Measurements from ENCODE around the gene CAGE1.
A peak's percentile ranks its signal among the peaks of the same experiment; 100 is the strongest.
"Not testable (repeated sequence)": the region's sequence is repeated elsewhere in the genome, so short reads cannot be mapped to it uniquely, and the experiment has no call there.

CAGE1 gene

GRCh38 chr6:7334685-7335084, 54.9 kb downstream of the CAGE1 start:
- DNase-seq = no peak

DNA sequence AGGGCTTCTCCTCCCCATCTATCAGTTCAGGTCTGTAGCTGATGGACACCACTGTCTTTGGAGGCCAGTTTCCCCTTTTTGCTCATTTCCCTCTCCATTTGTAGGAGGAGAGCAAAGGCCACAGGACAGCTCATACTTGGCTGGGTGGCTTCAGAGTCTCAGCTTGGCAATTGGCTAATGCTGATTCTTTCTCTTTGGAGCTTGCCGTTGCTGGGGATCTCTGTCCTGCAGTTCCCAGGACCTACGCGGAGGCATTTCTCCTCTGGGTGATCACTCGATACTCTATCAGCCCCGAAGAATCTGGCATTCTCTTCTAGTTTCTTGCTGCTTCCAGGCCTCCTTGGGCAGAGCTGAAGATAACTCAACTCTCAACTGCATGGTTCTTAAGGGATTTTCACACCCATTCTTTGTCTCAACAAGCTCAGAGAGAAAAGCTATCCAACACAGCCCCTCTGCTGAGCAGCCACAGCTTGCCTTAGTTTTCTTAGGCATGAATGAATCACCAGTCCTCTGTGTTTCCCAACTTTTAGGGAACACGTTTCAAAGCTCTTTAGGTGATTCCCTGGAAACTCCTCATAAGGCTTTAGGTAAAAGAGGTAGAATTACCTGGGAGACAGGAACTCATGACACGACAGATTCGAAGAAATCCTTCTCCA, 57.3 kb downstream of the CAGE1 start:
- no peak for DNase-seq

GRCh38 chr6:7331452-7331851, 58.1 kb downstream of the CAGE1 start:
- DNase-seq = no peak

DNA sequence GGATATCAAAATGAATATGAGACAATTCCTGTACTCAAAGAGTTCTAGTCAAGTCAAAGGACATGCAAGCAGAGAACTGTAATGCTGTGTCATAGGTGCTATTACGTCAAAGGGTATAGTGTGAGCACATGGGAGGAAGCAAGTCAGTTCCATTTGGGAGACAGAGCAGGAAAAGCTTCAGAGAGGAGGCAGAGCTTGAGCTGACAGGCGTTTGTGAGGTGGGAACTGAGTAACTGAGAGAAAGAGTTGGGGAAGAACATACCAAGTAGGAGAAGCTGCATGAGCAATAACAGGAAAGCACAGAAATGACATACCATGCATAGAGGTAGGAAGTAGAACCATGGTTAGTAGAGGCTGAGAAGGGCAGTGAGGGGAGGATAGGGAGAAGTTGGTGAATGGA, 61.3 kb downstream of the CAGE1 start:
- DNase-seq = no peak

- DNase-seq = no peak
Measured at GRCh38 chr6:7325750-7326149, 63.8 kb downstream of the CAGE1 start.

DNA sequence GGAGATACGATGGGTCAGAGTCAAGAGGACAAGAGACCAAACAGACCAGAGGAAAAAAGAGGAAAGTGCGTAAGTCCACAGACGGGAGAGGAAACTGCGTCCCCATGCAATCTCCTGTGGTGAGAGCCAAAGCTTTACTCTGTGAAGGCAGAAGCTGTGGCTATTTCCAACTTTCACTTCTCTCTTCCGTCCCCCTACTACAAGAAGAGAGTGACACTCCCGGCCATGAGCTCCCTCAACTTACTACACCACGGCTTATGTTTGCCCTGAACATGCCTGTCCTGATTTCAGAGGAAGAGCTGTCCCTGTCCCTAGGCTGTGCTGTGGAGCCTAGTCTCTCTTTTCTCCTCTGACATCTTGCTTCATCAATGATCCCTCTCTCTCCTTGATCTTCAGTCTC, 65.0 kb downstream of the CAGE1 start:
- DNase-seq = no peak

- DNase-seq = no peak
Measured at GRCh38 chr6:7323074-7323473, 66.5 kb downstream of the CAGE1 start.

- DNase-seq = not testable (repeated sequence)
Measured at GRCh38 chr6:7321866-7322265, 67.7 kb downstream of the CAGE1 start.

- not testable (repeated sequence) for DNase-seq
Measured at GRCh38 chr6:7319406-7319805, 70.1 kb downstream of the CAGE1 start.

GRCh38 chr6:7317538-7317937, 72.0 kb downstream of the CAGE1 start:
- no peak for DNase-seq

DNA sequence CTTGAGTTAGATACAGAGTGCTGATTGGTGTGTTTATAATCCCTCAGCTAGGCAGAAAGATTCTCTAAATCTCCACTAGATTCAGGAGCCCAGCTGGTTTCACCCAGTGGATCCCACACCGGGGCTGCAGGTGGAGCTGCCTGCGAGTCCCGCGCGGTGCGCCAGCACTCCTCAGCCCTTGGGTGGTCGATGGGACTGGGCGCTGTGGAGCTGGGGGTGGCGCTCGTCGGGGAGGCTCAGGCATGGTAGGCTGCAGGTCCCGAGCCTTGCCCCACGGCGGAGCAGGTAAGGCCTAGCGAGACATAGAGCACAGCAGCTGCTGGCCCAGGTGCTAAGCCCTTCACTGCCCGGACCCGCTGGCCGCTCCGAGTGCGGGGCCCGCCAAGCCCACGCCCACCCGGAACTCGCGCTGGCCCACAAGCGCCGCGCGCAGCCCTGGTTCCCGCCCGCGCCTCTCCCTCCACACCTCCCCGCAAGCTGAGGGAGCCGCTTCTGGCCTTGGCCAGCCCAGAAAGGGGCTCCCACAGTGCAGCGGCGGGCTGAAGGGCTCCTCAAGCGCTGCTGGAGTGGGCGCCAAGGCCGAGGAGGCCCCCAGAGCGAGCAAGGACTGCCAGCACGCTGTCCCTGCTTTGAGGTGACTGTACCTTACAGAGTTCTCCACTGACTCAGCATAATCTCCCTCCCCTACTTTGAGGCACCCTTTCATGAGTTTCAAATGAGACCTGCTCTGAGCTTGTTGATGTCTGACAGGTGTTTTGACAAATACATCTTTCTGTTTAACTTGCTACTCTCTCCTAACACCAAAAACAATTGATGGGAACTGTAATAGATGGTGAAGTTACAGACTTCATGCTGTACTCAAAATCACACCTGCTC, 72.6 kb downstream of the CAGE1 start:
- no peak for DNase-seq

DNA sequence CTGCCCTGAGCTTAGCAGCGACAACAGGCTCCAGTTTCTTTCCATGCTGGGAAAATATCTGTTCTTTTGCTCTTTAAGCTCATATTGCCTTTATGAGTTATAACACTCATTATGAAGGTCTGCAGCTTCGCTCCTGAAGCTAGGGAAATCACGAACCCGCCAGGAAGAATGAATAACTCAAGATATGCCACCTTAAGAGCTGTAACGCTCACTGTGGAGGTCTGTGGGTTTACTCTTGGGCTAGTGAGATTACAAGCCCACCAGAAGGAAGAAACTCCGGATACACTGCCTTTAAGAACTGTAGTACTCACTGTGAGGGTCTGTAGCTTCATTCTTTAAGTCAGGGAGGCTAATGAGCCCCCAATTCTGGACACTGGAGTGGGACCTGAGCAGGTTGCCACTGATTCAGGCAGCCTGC, 73.6 kb downstream of the CAGE1 start:
- DNase-seq = no peak

DNA sequence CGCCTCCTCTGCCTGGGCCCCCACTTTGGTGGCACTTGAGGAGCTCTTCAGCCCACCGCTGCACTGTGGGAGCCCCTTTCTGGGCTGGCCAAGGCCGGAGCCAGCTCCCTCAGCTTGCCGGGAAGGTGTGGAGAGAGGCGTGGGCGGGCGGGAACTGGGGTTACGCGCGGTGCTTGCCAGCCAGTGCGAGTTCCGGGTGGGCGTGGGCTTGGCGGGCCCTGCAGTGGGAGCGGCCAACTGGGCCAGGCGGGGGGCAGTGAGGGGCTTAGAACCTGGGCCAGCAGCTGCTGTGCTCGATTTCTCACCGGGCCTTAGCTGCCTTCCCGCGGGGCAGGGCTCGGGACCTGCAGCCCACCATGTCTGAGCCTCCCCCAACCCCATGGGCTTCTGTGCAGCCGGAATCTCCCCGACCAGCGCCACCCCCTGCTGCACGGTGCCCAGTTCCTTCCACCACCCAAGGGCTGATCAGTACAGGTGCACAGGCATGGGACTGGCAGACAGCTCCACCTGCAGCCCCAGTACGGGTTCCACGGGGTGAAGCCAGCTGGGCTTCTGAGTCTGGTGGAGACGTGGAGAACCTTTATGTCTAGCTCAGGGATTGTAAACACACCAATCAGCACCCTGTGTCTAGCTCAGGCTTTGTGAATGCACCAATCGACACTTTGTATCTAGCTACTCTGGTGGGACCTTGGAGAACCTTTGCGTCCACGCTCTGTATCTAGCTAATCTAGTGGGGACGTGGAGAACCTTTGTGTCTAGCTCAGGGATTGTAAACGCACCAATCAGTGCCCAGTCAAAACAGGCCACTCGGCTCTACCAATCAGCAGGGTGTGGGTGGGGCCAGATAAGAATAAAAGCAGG, 74.2 kb downstream of the CAGE1 start:
- DNase-seq = not testable (repeated sequence)

DNA sequence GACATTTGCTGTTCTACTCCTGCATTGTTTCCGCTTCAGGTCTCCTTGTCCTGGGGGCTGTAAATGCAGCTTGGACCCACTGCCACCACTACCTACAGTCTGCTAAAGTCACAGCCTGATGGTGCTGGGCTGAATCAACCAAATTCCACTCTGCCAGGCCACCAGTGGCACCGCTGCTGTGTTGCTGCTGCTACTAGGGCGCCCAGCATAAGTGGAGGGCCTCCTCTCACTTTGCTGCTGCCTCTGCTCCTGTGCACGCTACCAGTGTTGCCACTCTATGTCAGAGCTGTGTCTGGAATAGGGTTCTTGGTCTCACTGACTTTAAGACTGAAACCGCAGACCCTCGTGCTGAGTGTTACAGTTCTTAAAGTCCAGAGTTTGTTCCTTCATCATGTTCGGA, 75.1 kb downstream of the CAGE1 start:
- DNase-seq = no peak

DNA sequence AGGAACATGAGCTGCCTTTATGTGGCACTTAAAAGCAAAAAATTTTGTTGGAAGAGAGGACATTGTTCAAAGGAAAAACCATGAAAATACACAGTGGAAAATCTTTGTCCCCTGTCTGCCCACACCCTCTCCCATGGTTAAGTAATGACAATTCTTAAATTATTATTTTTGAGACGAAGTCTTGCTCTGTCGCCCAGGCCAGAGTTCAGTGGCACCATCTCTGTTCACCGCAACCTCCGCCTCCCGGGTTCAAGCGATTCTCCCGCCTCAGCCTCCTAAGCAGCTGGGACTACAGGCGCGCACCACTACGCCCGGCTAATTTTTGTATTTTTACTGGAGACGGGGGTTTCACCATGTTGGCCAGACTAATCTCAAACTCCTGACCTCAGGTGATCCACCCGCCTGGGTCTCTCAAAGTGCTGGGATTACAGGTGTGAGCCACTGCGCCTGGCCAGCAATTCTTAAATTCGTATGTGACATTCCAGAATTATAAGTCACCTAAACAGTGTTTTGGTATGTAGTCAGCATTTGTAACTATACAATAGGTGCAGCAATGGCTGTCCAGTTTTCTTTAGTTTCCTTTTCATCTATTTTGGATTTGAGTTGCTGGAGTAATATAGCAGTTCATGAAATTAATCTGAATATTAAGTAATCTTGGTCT, 75.9 kb downstream of the CAGE1 start:
- no peak for DNase-seq

- peak; percentile 83 for DNase-seq
Measured at GRCh38 chr6:7312616-7313504, 76.7 kb downstream of the CAGE1 start, which contains the start of gene SSR1. SSR1 (minus strand) TSS chr6:7313199; CDS start chr6:7313120, 79 bp downstream.

DNA sequence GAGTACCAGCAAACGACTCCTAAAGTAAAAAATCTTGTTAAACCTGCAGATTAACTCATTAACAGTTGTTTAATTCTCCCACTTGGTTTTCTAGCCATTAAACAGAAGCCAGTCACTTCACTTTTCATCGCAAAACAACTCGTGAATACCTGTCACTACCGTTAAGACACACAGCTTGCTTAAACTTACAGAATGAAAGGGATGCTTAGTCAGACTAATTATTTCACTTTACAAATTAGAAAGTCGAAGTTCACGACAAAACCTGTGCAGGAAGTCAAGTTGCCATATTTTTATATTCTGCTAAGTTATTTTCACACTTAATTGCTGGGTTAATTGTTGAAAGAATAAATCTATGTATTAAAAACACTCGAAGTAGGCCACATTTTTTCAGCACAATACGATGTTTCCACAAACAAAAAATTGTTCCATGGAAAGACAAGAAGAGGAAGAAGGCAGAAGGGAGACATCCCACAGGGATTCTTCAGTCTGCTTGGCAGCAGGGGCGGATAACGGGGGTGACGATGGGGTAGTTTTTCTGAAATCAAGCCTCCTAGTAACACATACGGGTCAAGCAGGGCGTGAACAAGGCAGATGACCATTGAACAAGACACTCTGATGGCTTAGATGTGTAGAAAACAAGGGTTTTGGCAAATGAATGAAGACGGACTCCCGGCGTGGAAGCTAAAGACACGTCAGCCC, 77.5 kb downstream of the CAGE1 start:
- no peak for DNase-seq

DNA sequence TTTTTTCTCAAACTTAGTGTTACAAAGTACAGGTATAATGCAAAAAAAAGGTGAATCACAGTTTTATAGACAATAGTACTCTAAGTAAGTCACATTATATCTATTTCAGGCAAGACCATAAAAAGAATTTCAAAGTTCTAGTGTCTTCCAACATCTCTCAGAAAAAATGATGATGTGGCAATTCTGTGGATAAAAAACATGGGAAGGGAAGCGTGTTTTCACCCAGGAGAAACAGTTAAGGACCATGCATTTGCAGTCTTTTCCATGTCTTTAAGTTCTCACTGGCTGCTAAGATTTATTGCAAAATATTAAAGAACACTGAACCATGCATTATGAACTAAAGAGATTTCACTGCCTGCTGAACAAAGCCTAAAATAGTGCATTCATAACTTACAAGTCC, 78.4 kb downstream of the CAGE1 start:
- no peak for DNase-seq

- no peak for DNase-seq
Measured at GRCh38 chr6:7309050-7309449, 80.5 kb downstream of the CAGE1 start.

GRCh38 chr6:7307533-7307932, 82.0 kb downstream of the CAGE1 start:
- no peak for DNase-seq

GRCh38 chr6:7304821-7305220, 84.7 kb downstream of the CAGE1 start:
- DNase-seq = no peak

Data from NCI-H345 (cell line).